Muscle layer of duodenum (tissue), 2 donors: ENCODE measurements around the gene GSK3B.

Experiments used
- H3K27ac ChIP-seq: one replicate; pipeline ENCODE4 v1.7.0; 2013; ENCODE audit warnings: mild to moderate bottlenecking, low read length
- H3K27me3 ChIP-seq: one replicate; pipeline ENCODE4 v1.7.0; 2013; ENCODE audit warnings: low read depth, mild to moderate bottlenecking, control low read depth, low read length
- H3K36me3 ChIP-seq, 2 donors: one replicate each; pipeline ENCODE4 v1.7.0; 2013; ENCODE audit warnings: low read length in 2 of 2, control low read depth in 1 of 2, mild to moderate bottlenecking in 1 of 2; ENCODE audit not compliant: insufficient read depth in 2 of 2, control insufficient read depth in 1 of 2
- H3K4me1 ChIP-seq, 2 donors: one replicate each; pipeline ENCODE4 v1.7.0; 2013; ENCODE audit warnings: low read length in 2 of 2, mild to moderate bottlenecking in 2 of 2, control low read depth in 1 of 2, moderate library complexity in 1 of 2; ENCODE audit not compliant: insufficient read depth in 2 of 2, control insufficient read depth in 1 of 2
- H3K4me3 ChIP-seq, 2 donors: one replicate each; pipeline ENCODE4 v1.7.0; 2013; ENCODE audit warnings: low read length in 2 of 2, low read depth in 1 of 2, mild to moderate bottlenecking in 1 of 2
- H3K9me3 ChIP-seq, 2 donors: one replicate each; pipeline ENCODE4 v1.7.0; 2013; ENCODE audit warnings: low read length in 2 of 2, control low read depth in 1 of 2, mild to moderate bottlenecking in 1 of 2; ENCODE audit not compliant: control insufficient read depth in 1 of 2
- donor health status: healthy.

Gene GSK3B

GRCh38 chr3:120114981-120115380 is 20.7 kb upstream of the GSK3B start:
- Histone ChIP-seq H3K9me3 (no peaks in the 10 kb centered on the region), H3K4me3 (no peak overlapping the region)

GRCh38 chr3:120114376-120114775 is 20.1 kb upstream of the GSK3B start:
- Histone ChIP-seq H3K4me1 (no peaks in the 10 kb centered on the region), H3K27ac (no peak overlapping the region)

More at GRCh38 chr3:120114981-120115380, 20.7 kb upstream of the GSK3B start:
- no peaks in the 10 kb centered on the region for H3K36me3 ChIP-seq
- no peaks in the 10 kb centered on the region for H3K27me3 ChIP-seq
- no peaks in the 10 kb centered on the region for H3K4me1 ChIP-seq
- H3K27ac ChIP-seq, result no peak overlapping the region

GRCh38 chr3:120113128-120114116 is 19.2 kb upstream of the GSK3B start:
- H3K4me3 ChIP-seq, result no peak overlapping the region
- no peaks in the 10 kb centered on the region for H3K9me3 ChIP-seq
- no peaks in the 10 kb centered on the region for H3K36me3 ChIP-seq
- no peaks in the 10 kb centered on the region for H3K27me3 ChIP-seq
- H3K27ac ChIP-seq, result no peak overlapping the region
- H3K4me1 ChIP-seq, result no peaks in the 10 kb centered on the region

More at GRCh38 chr3:120114376-120114775, 20.1 kb upstream of the GSK3B start:
- no peaks in the 10 kb centered on the region for H3K9me3 ChIP-seq
- H3K27me3 ChIP-seq, result no peaks in the 10 kb centered on the region
- H3K4me3 ChIP-seq, result no peak overlapping the region
- no peaks in the 10 kb centered on the region for H3K36me3 ChIP-seq

DNA sequence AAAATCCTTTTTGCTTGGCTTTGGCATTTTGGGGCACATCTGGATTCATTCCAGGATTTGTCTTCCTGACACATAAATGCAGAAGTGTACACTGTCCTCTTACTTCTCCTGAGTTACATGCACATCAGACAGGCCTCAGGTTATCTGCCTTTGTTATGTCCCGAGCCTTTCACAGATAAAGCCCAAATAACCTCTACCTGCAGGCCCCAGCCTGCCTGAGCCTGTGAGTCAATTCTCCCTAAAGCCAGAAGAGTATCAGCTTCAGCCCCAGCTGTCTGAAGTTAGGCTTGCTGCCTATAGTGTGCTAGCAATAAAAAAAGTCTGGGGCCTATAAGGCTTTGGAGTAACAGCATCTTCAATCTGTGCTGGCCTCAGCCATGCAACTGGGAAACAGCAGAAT is 17.7 kb upstream of the GSK3B start:
- H3K36me3 ChIP-seq, result no peaks in the 10 kb centered on the region
- no peak overlapping the region for H3K27ac ChIP-seq
- H3K27me3 ChIP-seq, result no peaks in the 10 kb centered on the region
- H3K4me1 ChIP-seq, result no peaks in the 10 kb centered on the region
- H3K4me3 ChIP-seq, result no peak overlapping the region
- H3K9me3 ChIP-seq, result no peaks in the 10 kb centered on the region

DNA sequence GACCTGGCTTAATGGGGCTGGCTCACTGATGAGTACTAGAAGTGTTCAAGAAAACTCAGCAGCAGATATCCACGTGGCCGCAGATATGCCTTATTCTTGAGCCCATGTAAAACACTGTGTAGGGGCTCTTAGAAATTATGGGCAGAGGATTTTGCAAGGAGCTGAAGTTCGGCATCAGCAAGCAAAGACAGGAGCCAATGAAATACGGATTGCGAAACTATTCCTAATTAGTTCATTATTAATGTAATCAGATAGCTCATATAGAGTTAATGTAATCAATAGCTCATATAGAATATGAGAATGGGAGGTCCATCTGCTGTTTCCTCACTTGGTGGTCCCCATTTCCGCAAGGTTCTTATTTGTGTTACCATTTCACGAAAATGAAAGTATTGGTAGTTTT is 9.0 kb upstream of the GSK3B start:
- H3K4me1 ChIP-seq, result no peaks in the 10 kb centered on the region
- no peaks in the 10 kb centered on the region for H3K27me3 ChIP-seq
- H3K27ac ChIP-seq, result no peak overlapping the region
- no peaks in the 10 kb centered on the region for H3K9me3 ChIP-seq
- no peak overlapping the region for H3K4me3 ChIP-seq
- no peaks in the 10 kb centered on the region for H3K36me3 ChIP-seq

DNA sequence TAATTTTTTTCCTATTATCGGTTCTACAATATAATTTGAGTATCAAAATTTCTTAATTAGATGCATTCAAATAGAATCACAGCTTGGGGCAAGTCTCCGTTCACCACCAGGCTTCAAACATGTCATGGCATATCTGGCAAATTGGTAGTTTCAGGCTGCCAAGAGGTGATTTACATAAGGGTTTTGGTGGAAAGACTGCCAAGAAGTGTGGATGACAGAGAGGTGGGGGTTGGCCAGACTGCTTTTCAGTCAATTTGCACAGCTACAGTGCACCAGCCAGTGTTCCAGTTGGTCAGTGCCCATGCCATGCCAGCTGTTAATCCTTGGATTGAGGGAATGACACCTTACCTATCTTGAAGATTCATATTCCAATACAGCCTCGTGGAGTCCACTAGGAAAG is 8.4 kb upstream of the GSK3B start:
- H3K36me3 ChIP-seq, result no peaks in the 10 kb centered on the region
- no peaks in the 10 kb centered on the region for H3K4me1 ChIP-seq
- no peak overlapping the region for H3K4me3 ChIP-seq
- no peaks in the 10 kb centered on the region for H3K9me3 ChIP-seq
- no peaks in the 10 kb centered on the region for H3K27me3 ChIP-seq
- H3K27ac ChIP-seq, result no peak overlapping the region

DNA sequence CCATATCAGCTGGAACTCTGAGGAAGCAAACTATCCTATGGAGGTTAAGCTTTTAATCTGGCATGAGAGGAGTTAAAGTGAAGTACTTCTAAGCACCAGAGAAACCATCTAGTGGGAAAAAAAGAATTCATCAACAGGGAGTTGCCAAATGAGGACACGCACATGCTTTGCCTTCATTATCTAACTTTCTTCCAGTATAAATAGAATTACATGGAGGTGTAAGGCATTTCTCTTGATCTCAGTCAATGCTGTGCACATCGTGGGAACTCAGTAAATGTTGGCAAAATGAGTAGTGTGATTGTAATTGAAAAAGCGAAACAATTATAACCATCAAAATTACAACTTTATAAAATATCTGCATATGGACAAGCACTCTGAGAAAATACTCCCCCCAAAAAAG is 8.0 kb upstream of the GSK3B start:
- Histone ChIP-seq H3K9me3 (no peaks in the 10 kb centered on the region), H3K4me3 (no peak overlapping the region), H3K36me3 (no peaks in the 10 kb centered on the region), H3K27ac (no peak overlapping the region), H3K27me3 (no peaks in the 10 kb centered on the region), H3K4me1 (no peaks in the 10 kb centered on the region)

GRCh38 chr3:120101624-120102023 is 7.4 kb upstream of the GSK3B start:
- Histone ChIP-seq H3K36me3 (no peaks in the 10 kb centered on the region), H3K27ac (no peak overlapping the region)

GRCh38 chr3:120100711-120101110 is 6.5 kb upstream of the GSK3B start:
- Histone ChIP-seq H3K27me3 (no peaks in the 10 kb centered on the region), H3K36me3 (peaks cover 0 to 2% of the 10 kb centered on the region in 2 donors), H3K4me1 (peaks cover 6% of the 10 kb centered on the region in 2 donors), H3K4me3 (no peak overlapping the region), H3K27ac (no peak overlapping the region), H3K9me3 (no peaks in the 10 kb centered on the region)

More at GRCh38 chr3:120101624-120102023, 7.4 kb upstream of the GSK3B start:
- Histone ChIP-seq H3K4me3 (no peak overlapping the region), H3K4me1 (no peaks in the 10 kb centered on the region), H3K9me3 (no peaks in the 10 kb centered on the region), H3K27me3 (no peaks in the 10 kb centered on the region)

DNA sequence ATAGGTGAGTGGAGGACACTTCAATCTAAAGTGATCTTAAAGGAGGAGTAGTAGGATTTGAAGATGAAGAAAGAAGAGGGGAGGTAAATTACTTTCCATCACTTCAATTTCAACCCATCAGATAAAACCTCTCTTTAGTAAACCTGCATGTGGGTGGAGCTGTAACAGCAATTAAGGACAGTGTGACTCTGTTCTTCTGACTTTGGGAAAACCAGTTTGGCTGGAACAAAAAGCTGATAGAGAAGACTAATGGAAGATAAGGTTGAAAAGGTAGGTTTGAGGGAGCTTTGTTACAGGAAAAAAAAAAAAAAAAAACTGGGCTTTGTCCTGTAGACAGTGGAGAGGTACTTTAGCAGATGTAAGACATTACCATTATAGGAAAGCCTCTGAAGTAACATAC is 4.5 kb upstream of the GSK3B start:
- Histone ChIP-seq H3K36me3 (peaks cover 0 to 13% of the 10 kb centered on the region in 2 donors), H3K4me3 (no peak overlapping the region), H3K9me3 (no peaks in the 10 kb centered on the region), H3K4me1 (peaks cover 6% of the 10 kb centered on the region in 2 donors), H3K27ac (no peak overlapping the region), H3K27me3 (no peaks in the 10 kb centered on the region)

DNA sequence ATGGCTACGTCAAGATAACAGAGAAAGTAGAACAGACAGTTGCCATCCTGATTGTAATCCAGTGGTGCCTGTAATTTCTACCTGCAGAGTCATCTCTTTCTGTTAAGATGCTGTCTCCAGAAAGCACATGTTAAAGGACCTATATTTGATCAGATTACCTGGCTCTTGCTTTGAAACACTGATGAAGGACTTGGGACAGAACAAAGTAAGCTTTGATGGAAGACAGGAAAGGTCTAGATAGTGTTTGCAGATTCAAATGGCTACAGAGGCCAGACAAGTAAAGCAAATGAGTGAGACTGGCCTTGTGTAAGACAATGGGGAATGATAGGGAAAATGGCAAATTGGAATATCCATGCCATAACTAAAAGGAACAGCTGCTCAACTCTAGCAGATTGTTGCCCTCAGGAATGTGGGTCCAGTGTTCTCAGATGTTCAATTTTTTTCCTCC is 1.8 kb upstream of the GSK3B start:
- H3K4me3 ChIP-seq, result peak overlapping the region; percentile 95 to 99
- peaks cover 0 to 17% of the 10 kb centered on the region in 2 donors for H3K36me3 ChIP-seq
- peak overlapping the region; percentile 100 for H3K27ac ChIP-seq
- H3K9me3 ChIP-seq, result no peaks in the 10 kb centered on the region
- H3K27me3 ChIP-seq, result no peaks in the 10 kb centered on the region
- H3K4me1 ChIP-seq, result peaks cover 6 to 8% of the 10 kb centered on the region in 2 donors
